Stimulated activated CD8-positive, alpha-beta memory T cell treated with anti-CD3 and anti-CD28 coated beads, Interleukin-12 subunit alpha, Interleukin-12 subunit beta, amount 100 ng/mL, for 24 hours (primary cell): ENCODE results near the gene FAM234B.

ENCODE experiments used
- DNase-seq: peaks from one replicate; pipeline ENCODE4 v3.0.0-alpha.2; 2020; ENCODE audit errors: extremely low read depth

Gene FAM234B

GRCh38 chr12:13117029-13117428, 72.8 kb downstream of the FAM234B start:
- DNase-seq, result no peak

- DNase-seq, result no peak
These were observed 75.6 kb downstream of the FAM234B start for GRCh38 chr12:13119826-13120225.

GRCh38 chr12:13120413-13120812, 76.2 kb downstream of the FAM234B start:
- DNase-seq, result no peak

GRCh38 chr12:13121568-13121967, 77.4 kb downstream of the FAM234B start:
- no peak for DNase-seq

- no peak for DNase-seq
These were observed 80.7 kb downstream of the FAM234B start for GRCh38 chr12:13124656-13125505.

GRCh38 chr12:13125996-13126395, 81.8 kb downstream of the FAM234B start:
- no peak for DNase-seq

- DNase-seq, result no peak
These were observed 82.3 kb downstream of the FAM234B start for GRCh38 chr12:13126494-13126893.

GRCh38 chr12:13127444-13127843, 83.3 kb downstream of the FAM234B start:
- DNase-seq, result no peak

- DNase-seq, result no peak
These were observed 84.2 kb downstream of the FAM234B start for GRCh38 chr12:13128291-13128965.

- no peak for DNase-seq
These were observed 86.8 kb downstream of the FAM234B start for GRCh38 chr12:13130981-13131380.
